ENCODE results near the gene MS4A15. TPM values are rescaled to one million over a fixed set of nuclear protein-coding genes. Genes with fewer than 3 reads are reported as not detected.

Gene MS4A15
- total RNA-seq, 6 donors from 2014 or later, result 65.5 to 227 (median 120) TPM

- no peaks in the 10 kb centered on the region for H3K27me3 ChIP-seq
- no peaks in the 10 kb centered on the region for H3K36me3 ChIP-seq
- H3K4me1 ChIP-seq, result no peaks in the 10 kb centered on the region
- WGBS, 2 donors, result 63 to 89% methylated on average over 3 to 17 of the region's 17 CpGs
- DNase-seq (no peak), ATAC-seq (ENCODE audit: low FRiP score in 2 of 2) (peak in 1 of 2 donors; percentile 8)
- no peak overlapping the region for H3K27ac ChIP-seq
- TF ChIP-seq EP300 (IDR thresholded peaks at IDR 0.05), result no peak
- no peak for TF ChIP-seq POLR2A (IDR thresholded peaks at IDR 0.05)
- no peak for TF ChIP-seq POLR2AphosphoS5 (IDR thresholded peaks at IDR 0.05)
- TF ChIP-seq CTCF (IDR thresholded peaks at IDR 0.05), result no peak
- no peaks in the 10 kb centered on the region for H3K9me3 ChIP-seq
- no peak overlapping the region for H3K4me3 ChIP-seq
Observed at GRCh38 chr11:60797846-60798630, 41.4 kb downstream of the MS4A15 start.

DNA sequence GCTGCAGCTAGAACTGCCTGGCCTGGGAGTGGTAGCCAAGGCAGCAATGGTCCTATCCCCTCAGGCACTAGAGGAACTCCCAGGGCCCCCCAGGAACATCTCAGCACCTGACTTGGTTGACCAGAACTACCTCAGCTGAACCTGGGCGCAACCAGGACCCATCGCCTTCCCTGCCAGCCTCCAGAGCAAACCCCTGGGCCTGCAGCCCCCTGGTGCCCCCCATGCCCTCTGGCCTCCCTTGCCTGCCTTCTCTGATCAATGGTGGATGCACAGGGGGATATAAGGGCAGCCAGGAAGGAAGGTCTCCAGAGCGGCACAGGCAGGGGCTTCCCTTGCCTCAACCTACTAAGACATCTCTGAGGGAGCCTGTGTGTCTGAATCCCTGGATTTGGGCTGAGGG, 42.0 kb downstream of the MS4A15 start:
- WGBS, 2 donors, result 94 to 95% methylated on average over 2 to 3 of the region's 3 CpGs

GRCh38 chr11:60801194-60801593, 44.5 kb downstream of the MS4A15 start:
- no peaks in the 10 kb centered on the region for H3K9me3 ChIP-seq
- H3K4me1 ChIP-seq, result no peaks in the 10 kb centered on the region
- H3K27me3 ChIP-seq, result no peaks in the 10 kb centered on the region
- no peaks in the 10 kb centered on the region for H3K36me3 ChIP-seq
- WGBS, 2 donors, result 92 to 94% methylated on average over 10 of the region's 10 CpGs
- no peak overlapping the region for H3K4me3 ChIP-seq
- no peak overlapping the region for H3K27ac ChIP-seq
- DNase-seq (no peak), ATAC-seq (ENCODE audit: low FRiP score in 2 of 2) (no peak)
- TF ChIP-seq EP300 (IDR thresholded peaks at IDR 0.05) (no peak), POLR2A (IDR thresholded peaks at IDR 0.05) (no peak), CTCF (IDR thresholded peaks at IDR 0.05) (no peak), POLR2AphosphoS5 (IDR thresholded peaks at IDR 0.05) (no peak)

More for the DNA sequence above, 42.0 kb downstream of the MS4A15 start:
- H3K9me3 ChIP-seq, result no peaks in the 10 kb centered on the region
- no peaks in the 10 kb centered on the region for H3K27me3 ChIP-seq
- H3K36me3 ChIP-seq, result no peaks in the 10 kb centered on the region
- TF ChIP-seq POLR2A (IDR thresholded peaks at IDR 0.05), result no peak
- TF ChIP-seq EP300 (IDR thresholded peaks at IDR 0.05), result no peak
- no peak for TF ChIP-seq CTCF (IDR thresholded peaks at IDR 0.05)
- TF ChIP-seq POLR2AphosphoS5 (IDR thresholded peaks at IDR 0.05), result no peak
- H3K27ac ChIP-seq, result no peak overlapping the region
- no peaks in the 10 kb centered on the region for H3K4me1 ChIP-seq
- ATAC-seq (ENCODE audit: low FRiP score in 2 of 2) (no peak), DNase-seq (no peak)
- H3K4me3 ChIP-seq, result no peak overlapping the region

DNA sequence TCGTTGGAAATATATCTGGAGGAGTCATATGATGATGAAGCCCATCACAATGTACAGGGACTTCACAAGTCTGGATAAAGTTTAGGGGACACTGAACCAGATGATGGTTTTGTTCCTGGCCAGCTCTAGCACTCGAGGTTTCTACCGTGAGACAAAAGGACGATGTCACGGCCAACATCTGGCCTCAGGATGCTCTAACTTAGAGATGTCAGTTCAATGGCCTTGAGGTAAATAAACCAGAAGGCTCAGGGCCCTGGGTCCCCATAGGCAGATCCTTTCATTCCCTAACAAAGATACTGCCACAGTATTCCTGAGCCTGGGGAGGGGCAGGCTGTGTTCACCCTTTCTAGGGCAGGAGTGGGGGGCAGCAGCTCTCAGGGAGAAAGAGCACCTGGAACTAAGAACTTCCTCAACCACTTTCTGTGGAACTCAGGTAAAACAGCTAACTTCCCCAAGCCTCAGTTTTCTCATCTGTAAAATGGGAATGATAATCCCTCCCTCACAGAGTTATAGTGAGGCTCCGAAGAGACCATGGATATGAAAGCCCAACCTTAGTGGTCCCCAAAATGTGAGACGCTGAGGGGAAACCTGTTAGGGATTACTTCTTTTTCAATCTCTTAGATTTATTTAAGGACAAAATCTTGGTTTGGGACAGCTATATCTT, 46.7 kb downstream of the MS4A15 start:
- H3K4me1 ChIP-seq, result no peaks in the 10 kb centered on the region
- ATAC-seq (ENCODE audit: low FRiP score in 2 of 2) (no peak), DNase-seq (no peak)
- no peaks in the 10 kb centered on the region for H3K27me3 ChIP-seq
- H3K27ac ChIP-seq, result no peak overlapping the region
- 78 to 84% methylated on average over 7 of the region's 7 CpGs for WGBS, 2 donors
- TF ChIP-seq EP300 (IDR thresholded peaks at IDR 0.05) (no peak), POLR2A (IDR thresholded peaks at IDR 0.05) (no peak), CTCF (IDR thresholded peaks at IDR 0.05) (no peak), POLR2AphosphoS5 (IDR thresholded peaks at IDR 0.05) (no peak)
- no peak overlapping the region for H3K4me3 ChIP-seq
- H3K36me3 ChIP-seq, result no peaks in the 10 kb centered on the region
- H3K9me3 ChIP-seq, result no peaks in the 10 kb centered on the region

Data from upper lobe of left lung (tissue), 6 donors.